ENCODE data around the gene TEKT5.
A peak's percentile ranks its signal among the peaks of the same experiment; 100 is the strongest.

The TEKT5 gene

DNA sequence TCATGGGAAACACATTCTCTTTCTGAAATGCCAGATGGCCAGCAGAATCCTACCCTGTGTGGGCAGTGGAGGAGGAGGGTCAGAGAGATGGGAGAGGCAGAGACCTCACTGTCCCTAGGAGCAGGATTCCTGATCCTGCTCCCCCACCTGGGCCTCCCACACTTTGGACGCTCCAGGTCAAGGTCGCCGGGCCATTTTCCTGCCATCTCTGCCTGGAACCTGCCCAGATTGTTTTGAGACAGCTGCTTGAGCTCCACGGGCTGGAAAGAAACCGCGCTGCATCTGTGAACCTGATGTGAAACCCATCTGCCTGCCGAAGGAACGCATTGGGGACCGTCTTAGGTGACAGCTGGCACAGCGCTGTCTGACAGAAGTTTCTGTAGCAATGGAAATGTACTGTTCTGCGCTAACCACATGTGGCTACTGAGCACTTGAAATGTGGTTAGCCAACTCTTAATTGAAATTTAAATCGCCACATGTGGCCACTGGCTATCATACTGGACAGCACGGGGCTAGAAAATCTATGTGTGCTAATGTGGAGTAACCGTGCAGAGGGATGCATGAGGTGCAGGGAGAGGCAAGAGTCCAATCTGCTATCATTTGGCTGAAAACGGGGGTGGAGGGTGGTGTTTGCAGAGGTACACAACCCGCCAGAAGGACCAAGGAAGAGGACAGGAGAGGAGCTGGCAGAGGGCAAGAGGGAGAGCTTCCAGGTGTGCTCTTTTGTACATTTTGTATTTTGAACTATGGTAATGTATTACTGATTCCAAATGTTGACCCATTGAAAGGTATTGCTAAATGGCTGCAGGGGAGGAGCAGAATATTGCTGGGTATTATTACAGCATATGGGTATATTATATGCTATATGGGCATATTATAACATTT lies 33.5 kb upstream of the TEKT5 start:
- DNase-seq (ENCODE audit: low spot score): no peak
- Histone ChIP-seq H3K9me3 (replicated peaks in 1 of 2; ENCODE audit: control insufficient read depth in 2 of 2, insufficient read depth in 1 of 2, low read depth in 1 of 2, low read length in 2 of 2) (peaks cover 0 to 3% of the 10 kb centered on the region in 2 donors), H3K4me1 (ENCODE audit: control insufficient read depth in 2 of 2, insufficient read depth in 1 of 2, low read depth in 1 of 2, low read length in 2 of 2) (no peaks in the 10 kb centered on the region), H3K36me3 (replicated peaks in 1 of 2; ENCODE audit: control insufficient read depth in 2 of 2, insufficient read depth in 2 of 2, low read length in 2 of 2) (no peaks in the 10 kb centered on the region), H2BK15ac (ENCODE audit: low read length) (no peak overlapping the region), H3K4me2 (ENCODE audit: insufficient read depth, low read length, poor library complexity, severe bottlenecking) (no peak overlapping the region), H2BK12ac (ENCODE audit: low read length) (no peak overlapping the region), H3K14ac (ENCODE audit: low read length) (no peak overlapping the region), H2BK5ac (ENCODE audit: low read length) (no peak overlapping the region), H3K23ac (ENCODE audit: low read depth, low read length, poor library complexity) (no peak overlapping the region), H3K79me1 (ENCODE audit: low read depth, low read length) (no peaks in the 10 kb centered on the region), H2AFZ (ENCODE audit: low read length) (no peak overlapping the region), H3K27me3 (ENCODE audit: control insufficient read depth in 3 of 3, insufficient read depth in 3 of 3, low read depth in 1 of 3, low read length in 3 of 3) (peaks cover 0 to 2% (median 0%) of the 10 kb centered on the region in 3 experiments), H2BK120ac (ENCODE audit: low read depth, low read length) (no peak overlapping the region), H3K4ac (ENCODE audit: low read length) (no peak overlapping the region), H4K91ac (ENCODE audit: low read depth, low read length, poor library complexity) (no peak overlapping the region), H3K9ac (ENCODE audit: low read depth, low read length, poor library complexity) (no peak overlapping the region), H3K27ac (replicated peaks; ENCODE audit: low read length) (no peak overlapping the region), H3K4me3 (ENCODE audit: low read length in 2 of 2) (no peak overlapping the region), H2AK5ac (ENCODE audit: low read depth, low read length) (no peak overlapping the region), H3K18ac (ENCODE audit: low read length) (no peak overlapping the region), H4K8ac (ENCODE audit: low read depth, low read length) (no peak overlapping the region)
- WGBS, 2 donors (ENCODE audit: extremely low coverage in 2 of 2, insufficient read length in 2 of 2, insufficient replicate concordance in 1 of 2): no CpG with 5 or more reads among the region's 16 CpGs

DNA sequence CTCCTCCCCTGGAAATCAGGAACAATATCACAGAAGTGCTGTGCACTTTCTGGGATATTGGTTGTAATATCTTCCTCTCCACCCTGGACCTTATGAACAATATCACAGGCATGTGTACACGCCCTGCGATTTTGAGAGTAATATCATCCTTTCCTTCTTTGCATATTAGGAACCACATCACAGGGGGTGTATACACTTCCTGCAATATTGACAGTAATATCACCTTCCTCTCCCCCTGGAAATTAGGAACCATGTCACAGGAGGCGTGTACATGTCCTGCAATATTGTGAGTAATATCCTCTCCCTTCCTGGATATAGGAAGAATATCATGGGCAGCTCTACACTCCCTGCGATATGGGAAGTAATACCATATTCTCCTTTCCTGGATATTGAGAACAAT lies 14.2 kb upstream of the TEKT5 start:
- H3K14ac ChIP-seq (ENCODE audit: low read length): no peak overlapping the region
- no peaks in the 10 kb centered on the region for H3K4me1 ChIP-seq (ENCODE audit: control insufficient read depth in 2 of 2, insufficient read depth in 1 of 2, low read depth in 1 of 2, low read length in 2 of 2)
- WGBS, 2 donors (ENCODE audit: extremely low coverage in 2 of 2, insufficient read length in 2 of 2, insufficient replicate concordance in 1 of 2): no CpG with 5 or more reads among the region's 4 CpGs
- H2BK5ac ChIP-seq (ENCODE audit: low read length): no peak overlapping the region
- no peak overlapping the region for H2AK5ac ChIP-seq (ENCODE audit: low read depth, low read length)
- H3K27ac ChIP-seq (replicated peaks; ENCODE audit: low read length): no peak overlapping the region
- H4K91ac ChIP-seq (ENCODE audit: low read depth, low read length, poor library complexity): no peak overlapping the region
- H2BK120ac ChIP-seq (ENCODE audit: low read depth, low read length): no peak overlapping the region
- no peaks in the 10 kb centered on the region for H3K79me1 ChIP-seq (ENCODE audit: low read depth, low read length)
- H3K36me3 ChIP-seq (replicated peaks in 1 of 2; ENCODE audit: control insufficient read depth in 2 of 2, insufficient read depth in 2 of 2, low read length in 2 of 2): no peaks in the 10 kb centered on the region
- no peak overlapping the region for H2BK12ac ChIP-seq (ENCODE audit: low read length)
- H3K9me3 ChIP-seq (replicated peaks in 1 of 2; ENCODE audit: control insufficient read depth in 2 of 2, insufficient read depth in 1 of 2, low read depth in 1 of 2, low read length in 2 of 2): no peaks in the 10 kb centered on the region
- H2BK15ac ChIP-seq (ENCODE audit: low read length): no peak overlapping the region
- H3K4me3 ChIP-seq (ENCODE audit: low read length in 2 of 2): no peak overlapping the region
- H3K23ac ChIP-seq (ENCODE audit: low read depth, low read length, poor library complexity): no peak overlapping the region
- H3K4me2 ChIP-seq (ENCODE audit: insufficient read depth, low read length, poor library complexity, severe bottlenecking): no peak overlapping the region
- no peak overlapping the region for H3K9ac ChIP-seq (ENCODE audit: low read depth, low read length, poor library complexity)
- no peak overlapping the region for H3K18ac ChIP-seq (ENCODE audit: low read length)
- no peak overlapping the region for H3K4ac ChIP-seq (ENCODE audit: low read length)
- DNase-seq (ENCODE audit: low spot score): no peak
- no peaks in the 10 kb centered on the region for H3K27me3 ChIP-seq (ENCODE audit: control insufficient read depth in 3 of 3, insufficient read depth in 3 of 3, low read depth in 1 of 3, low read length in 3 of 3)
- no peak overlapping the region for H2AFZ ChIP-seq (ENCODE audit: low read length)
- no peak overlapping the region for H4K8ac ChIP-seq (ENCODE audit: low read depth, low read length)

DNA sequence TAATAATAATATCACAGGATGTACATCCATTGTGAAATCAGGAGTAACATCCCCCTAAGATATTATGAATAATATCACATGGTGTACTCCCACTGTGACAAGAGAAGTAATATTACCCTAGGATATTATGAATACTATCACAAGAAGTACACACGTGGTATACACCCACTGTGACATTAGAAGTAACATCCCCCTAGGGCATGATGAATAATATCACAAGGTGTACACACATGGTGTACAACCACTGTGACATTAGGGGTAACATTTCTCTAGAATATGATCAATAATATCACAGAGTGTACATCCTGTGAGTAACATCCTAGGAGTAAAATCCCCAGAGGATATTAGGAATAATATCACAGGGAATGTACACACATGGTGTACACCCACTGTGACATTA lies 5.0 kb upstream of the TEKT5 start:
- H2AFZ ChIP-seq (ENCODE audit: low read length): no peak overlapping the region
- WGBS, 2 donors (ENCODE audit: extremely low coverage in 2 of 2, insufficient read length in 2 of 2, insufficient replicate concordance in 1 of 2): no CpG with 5 or more reads among the region's 1 CpG
- no peaks in the 10 kb centered on the region for H3K27me3 ChIP-seq (ENCODE audit: control insufficient read depth in 3 of 3, insufficient read depth in 3 of 3, low read depth in 1 of 3, low read length in 3 of 3)
- H3K14ac ChIP-seq (ENCODE audit: low read length): no peak overlapping the region
- no peak overlapping the region for H3K4me3 ChIP-seq (ENCODE audit: low read length in 2 of 2)
- no peak overlapping the region for H2BK15ac ChIP-seq (ENCODE audit: low read length)
- no peak overlapping the region for H3K23ac ChIP-seq (ENCODE audit: low read depth, low read length, poor library complexity)
- H3K18ac ChIP-seq (ENCODE audit: low read length): no peak overlapping the region
- no peak overlapping the region for H3K4ac ChIP-seq (ENCODE audit: low read length)
- no peak overlapping the region for H3K4me2 ChIP-seq (ENCODE audit: insufficient read depth, low read length, poor library complexity, severe bottlenecking)
- H3K27ac ChIP-seq (replicated peaks; ENCODE audit: low read length): no peak overlapping the region
- H3K9ac ChIP-seq (ENCODE audit: low read depth, low read length, poor library complexity): no peak overlapping the region
- H3K4me1 ChIP-seq (ENCODE audit: control insufficient read depth in 2 of 2, insufficient read depth in 1 of 2, low read depth in 1 of 2, low read length in 2 of 2): no peaks in the 10 kb centered on the region
- H4K91ac ChIP-seq (ENCODE audit: low read depth, low read length, poor library complexity): no peak overlapping the region
- no peaks in the 10 kb centered on the region for H3K79me1 ChIP-seq (ENCODE audit: low read depth, low read length)
- no peaks in the 10 kb centered on the region for H3K36me3 ChIP-seq (replicated peaks in 1 of 2; ENCODE audit: control insufficient read depth in 2 of 2, insufficient read depth in 2 of 2, low read length in 2 of 2)
- no peak overlapping the region for H2BK5ac ChIP-seq (ENCODE audit: low read length)
- H2BK12ac ChIP-seq (ENCODE audit: low read length): no peak overlapping the region
- no peak overlapping the region for H4K8ac ChIP-seq (ENCODE audit: low read depth, low read length)
- no peak overlapping the region for H2BK120ac ChIP-seq (ENCODE audit: low read depth, low read length)
- DNase-seq (ENCODE audit: low spot score): no peak
- H3K9me3 ChIP-seq (replicated peaks in 1 of 2; ENCODE audit: control insufficient read depth in 2 of 2, insufficient read depth in 1 of 2, low read depth in 1 of 2, low read length in 2 of 2): no peaks in the 10 kb centered on the region
- no peak overlapping the region for H2AK5ac ChIP-seq (ENCODE audit: low read depth, low read length)

DNA sequence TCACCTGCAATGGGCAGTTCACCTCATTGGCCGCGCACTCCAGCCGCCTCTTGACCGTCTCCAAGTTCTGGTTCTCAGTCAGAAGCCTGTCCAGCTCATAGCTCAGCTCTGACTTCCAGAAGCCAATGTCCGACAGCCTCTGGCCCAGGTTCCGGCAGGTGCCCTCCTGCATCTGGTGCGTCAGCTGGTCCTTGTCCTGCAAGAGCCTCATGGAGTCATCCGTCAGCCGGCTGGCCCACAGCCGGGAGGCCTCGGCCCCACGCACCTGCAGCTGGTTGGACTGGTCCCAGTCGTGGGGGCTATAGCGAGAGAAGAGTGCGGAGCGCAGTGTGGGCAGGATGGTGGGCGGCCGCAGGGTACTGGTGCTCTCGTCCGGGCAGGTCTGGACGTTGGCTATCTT lies 424 bp downstream of the TEKT5 start:
- WGBS, 2 donors (ENCODE audit: extremely low coverage in 2 of 2, insufficient read length in 2 of 2, insufficient replicate concordance in 1 of 2): no CpG with 5 or more reads among the region's 21 CpGs
- H3K14ac ChIP-seq (ENCODE audit: low read length): peak overlapping the region; percentile 14
- H2BK12ac ChIP-seq (ENCODE audit: low read length): no peak overlapping the region

More for the DNA sequence above, 424 bp downstream of the TEKT5 start:
- Histone ChIP-seq H3K27ac (replicated peaks; ENCODE audit: low read length) (no peak overlapping the region), H3K18ac (ENCODE audit: low read length) (peak overlapping the region; percentile 15), H3K36me3 (replicated peaks in 1 of 2; ENCODE audit: control insufficient read depth in 2 of 2, insufficient read depth in 2 of 2, low read length in 2 of 2) (no peaks in the 10 kb centered on the region), H2BK120ac (ENCODE audit: low read depth, low read length) (no peak overlapping the region), H3K79me1 (ENCODE audit: low read depth, low read length) (peaks cover 3% of the 10 kb centered on the region), H3K9ac (ENCODE audit: low read depth, low read length, poor library complexity) (no peak overlapping the region), H4K91ac (ENCODE audit: low read depth, low read length, poor library complexity) (no peak overlapping the region), H2AK5ac (ENCODE audit: low read depth, low read length) (peak overlapping the region; percentile 74), H3K4me2 (ENCODE audit: insufficient read depth, low read length, poor library complexity, severe bottlenecking) (no peak overlapping the region), H4K8ac (ENCODE audit: low read depth, low read length) (no peak overlapping the region), H3K4me1 (ENCODE audit: control insufficient read depth in 2 of 2, insufficient read depth in 1 of 2, low read depth in 1 of 2, low read length in 2 of 2) (no peaks in the 10 kb centered on the region), H3K4ac (ENCODE audit: low read length) (no peak overlapping the region), H3K4me3 (ENCODE audit: low read length in 2 of 2) (no peak overlapping the region), H3K23ac (ENCODE audit: low read depth, low read length, poor library complexity) (no peak overlapping the region), H3K9me3 (replicated peaks in 1 of 2; ENCODE audit: control insufficient read depth in 2 of 2, insufficient read depth in 1 of 2, low read depth in 1 of 2, low read length in 2 of 2) (no peaks in the 10 kb centered on the region), H2BK15ac (ENCODE audit: low read length) (no peak overlapping the region), H2BK5ac (ENCODE audit: low read length) (no peak overlapping the region), H3K27me3 (ENCODE audit: control insufficient read depth in 3 of 3, insufficient read depth in 3 of 3, low read depth in 1 of 3, low read length in 3 of 3) (no peaks in the 10 kb centered on the region), H2AFZ (ENCODE audit: low read length) (peak overlapping the region; percentile 24)
- DNase-seq (ENCODE audit: low spot score): no peak
